GM12873 (cell line): ENCODE measurements around the gene NECTIN3.

Source experiments
- CTCF ChIP-seq: IDR thresholded peaks from 2 replicates; pipeline ENCODE4 v1.5.1; 2012; ENCODE audit warnings: low read depth, mild to moderate bottlenecking, moderate library complexity, low read length, control low read depth; ENCODE audit not compliant: insufficient read depth; ENCODE audit errors: missing control alignments

Gene NECTIN3, protein sequence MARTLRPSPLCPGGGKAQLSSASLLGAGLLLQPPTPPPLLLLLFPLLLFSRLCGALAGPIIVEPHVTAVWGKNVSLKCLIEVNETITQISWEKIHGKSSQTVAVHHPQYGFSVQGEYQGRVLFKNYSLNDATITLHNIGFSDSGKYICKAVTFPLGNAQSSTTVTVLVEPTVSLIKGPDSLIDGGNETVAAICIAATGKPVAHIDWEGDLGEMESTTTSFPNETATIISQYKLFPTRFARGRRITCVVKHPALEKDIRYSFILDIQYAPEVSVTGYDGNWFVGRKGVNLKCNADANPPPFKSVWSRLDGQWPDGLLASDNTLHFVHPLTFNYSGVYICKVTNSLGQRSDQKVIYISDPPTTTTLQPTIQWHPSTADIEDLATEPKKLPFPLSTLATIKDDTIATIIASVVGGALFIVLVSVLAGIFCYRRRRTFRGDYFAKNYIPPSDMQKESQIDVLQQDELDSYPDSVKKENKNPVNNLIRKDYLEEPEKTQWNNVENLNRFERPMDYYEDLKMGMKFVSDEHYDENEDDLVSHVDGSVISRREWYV

DNA sequence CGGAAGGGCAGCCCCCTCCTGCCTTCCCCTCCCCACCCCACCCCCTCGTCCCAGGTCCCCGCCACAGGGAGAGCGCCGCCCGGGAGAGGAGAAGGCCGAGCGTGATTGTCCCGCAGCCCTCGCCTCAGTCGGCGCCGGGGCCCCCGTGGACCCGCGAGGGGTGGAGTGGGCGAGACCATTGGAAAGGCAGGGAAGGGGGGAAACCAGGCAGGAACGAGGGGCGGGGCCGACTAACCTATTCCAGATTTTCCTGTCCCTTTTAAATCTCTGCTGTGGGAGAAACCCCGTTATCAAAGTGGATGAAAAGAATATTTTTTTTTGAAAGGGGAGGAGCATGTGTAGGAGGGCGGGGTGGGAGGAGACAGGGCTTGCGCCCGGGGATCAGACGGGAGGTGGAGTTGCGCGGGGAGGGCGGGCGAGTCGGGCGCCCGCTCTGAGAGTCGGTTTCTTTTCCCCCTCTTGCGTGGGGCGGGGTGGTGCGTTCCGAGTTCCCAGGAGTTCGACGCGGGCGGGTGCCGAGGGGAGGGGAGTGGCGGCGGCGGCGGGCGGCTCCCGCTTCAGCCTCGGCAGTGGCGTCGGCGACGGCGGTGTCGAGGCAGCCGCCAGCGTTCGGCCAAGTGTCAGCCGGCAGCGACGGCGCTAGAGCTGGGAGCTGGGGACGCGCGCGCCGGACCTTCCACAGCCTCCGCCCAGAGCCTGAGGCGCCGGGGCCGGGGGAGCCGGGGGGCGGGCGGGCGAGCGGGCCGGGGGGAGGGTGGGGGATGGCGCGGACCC lies at the start of gene NECTIN3:
TSS of gene NECTIN3 (plus strand) at position 560 of the 774 bp plus-strand sequence. CDS start at position 762, 202 bp downstream.
- no peak for TF ChIP-seq CTCF

- no peak for TF ChIP-seq CTCF
Observed at GRCh38 chr3:111027868-111028267, 43.7 kb upstream of the NECTIN3 start.

GRCh38 chr3:111031538-111031937 lies 40.1 kb upstream of the NECTIN3 start:
- no peak for TF ChIP-seq CTCF

- no peak for TF ChIP-seq CTCF
Observed at GRCh38 chr3:111032677-111033076, 38.9 kb upstream of the NECTIN3 start.

GRCh38 chr3:111033470-111034050 lies 38.1 kb upstream of the NECTIN3 start:
- TF ChIP-seq CTCF, result no peak

DNA sequence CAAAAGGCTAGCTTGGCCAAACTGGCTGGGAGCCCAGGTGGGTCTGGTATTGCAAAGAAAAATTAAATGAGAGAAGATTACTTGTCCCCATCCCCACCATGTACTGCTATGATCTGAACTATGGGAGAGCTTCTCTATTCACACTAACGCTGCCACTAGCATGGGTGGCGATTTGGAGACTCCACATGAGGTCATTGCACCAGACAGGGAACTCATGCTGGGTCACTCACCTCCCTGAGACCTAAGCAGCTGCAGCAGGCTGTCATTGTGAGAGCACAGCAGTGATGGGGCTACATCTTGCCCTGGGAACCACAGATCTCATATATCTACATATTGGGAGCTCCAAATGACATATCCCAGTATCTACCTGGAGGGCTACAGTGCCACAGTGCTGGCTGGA lies 36.3 kb upstream of the NECTIN3 start:
- TF ChIP-seq CTCF, result no peak

DNA sequence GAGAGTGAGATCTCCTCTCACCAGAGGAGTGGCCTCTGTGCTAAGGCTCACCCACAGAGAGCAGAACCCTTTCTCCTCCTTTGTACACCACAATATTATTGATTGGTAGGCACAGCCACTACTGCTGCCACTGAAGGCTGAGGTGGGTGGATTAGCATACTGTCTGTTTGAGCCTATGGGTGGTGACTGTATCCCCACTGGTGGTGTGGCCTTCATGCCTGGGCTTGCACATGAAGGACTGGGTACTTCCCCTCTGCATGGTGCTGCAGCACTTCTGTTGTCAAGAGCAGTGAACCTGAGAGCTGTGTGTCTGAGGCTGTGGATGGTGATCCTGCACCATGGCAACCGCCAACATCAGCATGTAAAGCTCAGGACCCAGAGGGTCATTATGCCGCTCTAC lies 35.7 kb upstream of the NECTIN3 start:
- TF ChIP-seq CTCF, result no peak
